H9 (cell line): ENCODE results near the gene CHST15. TPM values are rescaled to one million over a fixed set of nuclear protein-coding genes. Genes with fewer than 3 reads are reported as not detected.

ENCODE experiments used
- DNase-seq: peaks from one replicate; pipeline ENCODE4 v3.0.0-alpha.2; 2017
- H2AFZ ChIP-seq: one replicate; pipeline ENCODE4 v1.6.1; 2013; ENCODE audit warnings: mild to moderate bottlenecking, low read length, control low read depth, moderate library complexity
- H2AK5ac ChIP-seq: 2 replicates; pipeline ENCODE4 v1.6.1; 2013; ENCODE audit warnings: low read length, control low read depth, mixed read lengths; ENCODE audit not compliant: insufficient read length
- H2BK120ac ChIP-seq: one replicate; pipeline ENCODE4 v1.6.1; 2013; ENCODE audit warnings: low read depth, mild to moderate bottlenecking, low read length, control low read depth, inconsistent platforms; ENCODE audit not compliant: poor library complexity, severe bottlenecking
- H2BK12ac ChIP-seq: 2 replicates; pipeline ENCODE4 v1.6.1; 2013; ENCODE audit warnings: low read length, control low read depth, mixed read lengths, low read depth; ENCODE audit not compliant: insufficient read length
- H2BK15ac ChIP-seq: 2 replicates; pipeline ENCODE4 v1.6.1; 2013; ENCODE audit warnings: low read depth, low read length, control low read depth
- H2BK20ac ChIP-seq: one replicate; pipeline ENCODE4 v1.6.1; 2013; ENCODE audit warnings: low read depth, mild to moderate bottlenecking, low read length, control low read depth, inconsistent platforms; ENCODE audit not compliant: poor library complexity, severe bottlenecking
- H2BK5ac ChIP-seq: 2 replicates; pipeline ENCODE4 v1.6.1; 2013; ENCODE audit warnings: low read length, control low read depth, mixed read lengths; ENCODE audit not compliant: insufficient read length
- H3K14ac ChIP-seq: 2 replicates; pipeline ENCODE4 v1.6.1; 2013; ENCODE audit warnings: low read length, control low read depth; ENCODE audit not compliant: insufficient read depth
- H3K18ac ChIP-seq: 2 replicates; pipeline ENCODE4 v1.6.1; 2013; ENCODE audit warnings: low read depth, mild to moderate bottlenecking, mixed read lengths, low read length, control low read depth; ENCODE audit not compliant: insufficient read length
- H3K23ac ChIP-seq: 2 replicates; pipeline ENCODE4 v1.6.1; 2013; ENCODE audit warnings: low read length, control low read depth, mixed read lengths, low read depth; ENCODE audit not compliant: insufficient read length
- H3K23me2 ChIP-seq: 2 replicates; pipeline ENCODE4 v1.6.1; 2013; ENCODE audit warnings: low read depth, mild to moderate bottlenecking, mixed read lengths, low read length, control low read depth; ENCODE audit not compliant: insufficient read length, poor library complexity, severe bottlenecking
- H3K27ac ChIP-seq: 2 replicates; pipeline ENCODE4 v1.5.1; 2013; ENCODE audit warnings: low read length, control low read depth, mixed read lengths, low read depth; ENCODE audit not compliant: insufficient read length
- H3K27me3 ChIP-seq: 2 replicates; pipeline ENCODE4 v1.6.1; 2013; ENCODE audit warnings: low read length, control low read depth, inconsistent platforms; ENCODE audit not compliant: insufficient read depth
- H3K4ac ChIP-seq: 2 replicates; pipeline ENCODE4 v1.6.1; 2013; ENCODE audit warnings: low read depth, mild to moderate bottlenecking, control low read depth, inconsistent platforms, low read length, moderate library complexity
- H3K4me1 ChIP-seq: 2 replicates; pipeline ENCODE4 v1.6.1; 2013; ENCODE audit warnings: low read length, control low read depth, inconsistent platforms; ENCODE audit not compliant: insufficient read depth
- H3K4me2 ChIP-seq: 2 replicates; pipeline ENCODE4 v1.6.1; 2013; ENCODE audit warnings: low read length, control low read depth, mixed read lengths; ENCODE audit not compliant: insufficient read length, insufficient read depth
- H3K56ac ChIP-seq: 2 replicates; pipeline ENCODE4 v1.6.1; 2013; ENCODE audit warnings: low read depth, mild to moderate bottlenecking, mixed read lengths, low read length, control low read depth; ENCODE audit not compliant: insufficient read length
- H3K79me1 ChIP-seq: 2 replicates; pipeline ENCODE4 v1.6.1; 2013; ENCODE audit warnings: low read depth, mild to moderate bottlenecking, moderate library complexity, low read length, control low read depth, inconsistent platforms; ENCODE audit not compliant: insufficient read depth, poor library complexity, severe bottlenecking
- H3K79me2 ChIP-seq: 2 replicates; pipeline ENCODE4 v1.6.1; 2013; ENCODE audit warnings: low read length, control low read depth, inconsistent platforms; ENCODE audit not compliant: insufficient read depth
- H3K9ac ChIP-seq: 2 replicates; pipeline ENCODE4 v1.6.1; 2013; ENCODE audit warnings: low read length, control low read depth, mixed read lengths; ENCODE audit not compliant: insufficient read length; ENCODE audit errors: extremely low read depth
- H3K9me3 ChIP-seq: one replicate; pipeline ENCODE4 v1.6.1; 2013; ENCODE audit warnings: low read depth, low read length, inconsistent platforms; ENCODE audit not compliant: control insufficient read depth
- H3T11ph ChIP-seq: one replicate; pipeline ENCODE4 v1.6.1; 2013; ENCODE audit warnings: mild to moderate bottlenecking, low read length, control low read depth, inconsistent platforms
- H4K20me1 ChIP-seq: one replicate; pipeline ENCODE4 v1.6.1; 2013; ENCODE audit not compliant: control insufficient read depth, insufficient read length, insufficient read depth
- H4K5ac ChIP-seq: 2 replicates; pipeline ENCODE4 v1.6.1; 2013; ENCODE audit warnings: low read depth, mild to moderate bottlenecking, mixed read lengths, low read length, control low read depth; ENCODE audit not compliant: insufficient read length
- H4K8ac ChIP-seq: replicated peaks from 2 replicates; pipeline ENCODE4 v1.6.1; 2013; ENCODE audit warnings: low read length, control low read depth, mixed read lengths, low read depth; ENCODE audit not compliant: insufficient read length
- H4K91ac ChIP-seq: 2 replicates; pipeline ENCODE4 v1.6.1; 2013; ENCODE audit warnings: low read depth, mild to moderate bottlenecking, moderate library complexity, mixed read lengths, low read length, control low read depth; ENCODE audit not compliant: insufficient read length
- H3K27ac Mint-ChIP-seq, 3 experiments: 2 replicates in 2 of 3; 3 replicates in 1 of 3; pipeline ENCODE4 v1.8.0; 2020 to 2021; ENCODE audit warnings: mixed read lengths in 3 of 3, mild to moderate bottlenecking in 1 of 3, moderate library complexity in 1 of 3
- H3K27me3 Mint-ChIP-seq: 2 replicates; pipeline ENCODE4 v1.8.0; 2021; ENCODE audit warnings: low read depth, mild to moderate bottlenecking, moderate library complexity, mixed read lengths
- H3K36me3 Mint-ChIP-seq, 3 experiments: 2 replicates in 2 of 3; 3 replicates in 1 of 3; pipeline ENCODE4 v1.8.0; 2020 to 2021; ENCODE audit warnings: low read depth in 3 of 3, mixed read lengths in 3 of 3; ENCODE audit not compliant: insufficient read depth in 1 of 3
- H3K4me1 Mint-ChIP-seq, 2 experiments: 2 replicates each; pipeline ENCODE4 v1.8.0; 2020; ENCODE audit warnings: mixed read lengths in 2 of 2
- H3K4me3 Mint-ChIP-seq, 2 experiments: 2 replicates in 1 of 2; 3 replicates in 1 of 2; pipeline ENCODE4 v1.8.0; 2020 to 2021; ENCODE audit warnings: mild to moderate bottlenecking in 2 of 2, mixed read lengths in 2 of 2, moderate library complexity in 1 of 2
- H3K9me3 Mint-ChIP-seq, 2 experiments: 2 replicates in 1 of 2; 3 replicates in 1 of 2; pipeline ENCODE4 v1.8.0; 2020; ENCODE audit warnings: mild to moderate bottlenecking in 2 of 2, mixed read lengths in 2 of 2, moderate library complexity in 1 of 2
- CTCF ChIP-seq: fragments of 200-600 bp; sonication (generic); conservative IDR thresholded peaks from 3 replicates; pipeline ENCODE4 v1.8.0; 2021; ENCODE audit warnings: antibody characterized with exemption, mild to moderate bottlenecking
- WGBS: extraction: QIAGEN DNeasy Blood & Tissue Kit; methylation state at CpG from one replicate; pipeline ENCODE4 v1.1.7; 2013; ENCODE audit warnings: missing lambda C conversion rate, low lambda C conversion rate, mixed read lengths; ENCODE audit not compliant: insufficient read length; ENCODE audit errors: extremely low coverage; 5-methylcytosine and 5-hydroxymethylcytosine counted together
- total RNA-seq: library from RNA; stranded (reverse); gene quantifications from 2 replicates; pipeline ENCODE4 v1.2.1, GENCODE V29; 2021

Gene CHST15
- total RNA-seq, 1 experiment from 2014 or later: 8.7 TPM

DNA sequence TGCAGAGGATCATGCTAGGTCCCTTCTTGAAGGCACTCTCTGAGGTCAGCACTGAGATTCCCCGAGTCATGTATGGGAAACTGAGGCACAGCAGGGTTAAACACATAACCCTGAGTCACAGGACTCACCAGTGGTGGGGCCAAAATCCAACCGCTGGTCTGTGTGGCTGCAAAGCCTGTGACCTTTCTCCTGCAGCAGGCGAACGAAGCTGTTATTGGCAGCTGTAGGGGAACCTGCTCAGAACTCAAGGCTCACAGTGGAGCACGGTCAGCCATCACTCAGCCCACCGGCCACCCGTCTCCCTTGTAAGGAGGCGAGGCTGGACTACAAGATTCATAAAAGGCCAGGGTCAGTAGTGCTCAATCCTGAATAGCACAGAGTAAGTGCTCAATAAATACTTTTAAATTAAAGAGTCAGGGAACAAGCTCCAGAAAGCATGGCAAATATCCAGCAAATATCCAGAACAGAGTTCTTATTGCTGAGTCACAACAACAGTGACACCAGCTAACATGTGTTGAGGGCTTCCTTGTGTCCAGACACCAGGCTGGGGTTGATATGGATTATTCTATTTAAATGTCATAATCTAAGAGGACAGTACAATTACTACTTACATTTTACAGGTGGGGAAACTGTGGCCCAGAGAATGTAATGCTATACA, 34.9 kb downstream of the CHST15 start:
- H4K8ac ChIP-seq: no peak overlapping the region
- no peak overlapping the region for H2BK5ac ChIP-seq
- no peak overlapping the region for H3T11ph ChIP-seq
- H4K20me1 ChIP-seq: no peaks in the 10 kb centered on the region
- H3K27me3 ChIP-seq: no peaks in the 10 kb centered on the region
- no peaks in the 10 kb centered on the region for H3K9me3 Mint-ChIP-seq
- H2BK20ac ChIP-seq: no peak overlapping the region
- no peak overlapping the region for H2BK15ac ChIP-seq
- no peaks in the 10 kb centered on the region for H3K23me2 ChIP-seq
- no peaks in the 10 kb centered on the region for H3K79me1 ChIP-seq
- no peak overlapping the region for H3K23ac ChIP-seq
- peaks cover 4% of the 10 kb centered on the region; the same call in 1 of the 2 replicates for H3K4me1 ChIP-seq
- no peak overlapping the region for H3K27ac ChIP-seq
- no peak overlapping the region for H3K27ac Mint-ChIP-seq
- no peak overlapping the region for H2AK5ac ChIP-seq
- H3K14ac ChIP-seq: no peak overlapping the region; the same call in 1 of the 2 replicates
- no peak overlapping the region for H2AFZ ChIP-seq
- H2BK12ac ChIP-seq: no peak overlapping the region
- H3K9me3 ChIP-seq: no peaks in the 10 kb centered on the region
- H3K56ac ChIP-seq: no peak overlapping the region
- no peaks in the 10 kb centered on the region for H3K79me2 ChIP-seq
- H3K4ac ChIP-seq: no peak overlapping the region
- no peak for DNase-seq
- peaks cover 24 to 27% of the 10 kb centered on the region in 2 experiments for H3K4me1 Mint-ChIP-seq
- H3K36me3 Mint-ChIP-seq: no peaks in the 10 kb centered on the region
- no peak overlapping the region for H4K5ac ChIP-seq
- no peak overlapping the region for H2BK120ac ChIP-seq
- H3K4me3 Mint-ChIP-seq: no peak overlapping the region
- no peak overlapping the region for H3K4me2 ChIP-seq
- WGBS: no CpG with 5 or more reads among the region's 8 CpGs
- no peak for TF ChIP-seq CTCF
- H3K27me3 Mint-ChIP-seq: no peaks in the 10 kb centered on the region
- no peak overlapping the region for H4K91ac ChIP-seq
- H3K18ac ChIP-seq: no peak overlapping the region
- H3K9ac ChIP-seq: no peak overlapping the region
